MM.1S (cell line): ENCODE measurements around the gene BCKDK.

Experiments used
- CTCF ChIP-seq: fragments of 300-600 bp; sonication (generic); IDR thresholded peaks from 2 replicates; pipeline ENCODE4 v1.5.1; 2016; ENCODE audit warnings: antibody characterized with exemption, low read length, mixed read lengths
- EZH2 ChIP-seq: fragments of 300-600 bp; sonication (generic); optimal IDR thresholded peaks from 2 replicates; pipeline ENCODE3; 2017; ENCODE audit warnings: low read depth, mild to moderate bottlenecking, antibody characterized with exemption, low read length, mixed read lengths

- TF ChIP-seq CTCF (no peak), EZH2 (no peak)
These were observed 22.8 kb upstream of the BCKDK start for GRCh38 chr16:31085411-31085810.
